Muscle of arm (tissue), 14 donors: ENCODE measurements around the gene OR8D1. TPM values are rescaled to one million over a fixed set of nuclear protein-coding genes. Genes with fewer than 3 reads are reported as not detected.

Experiments
- DNase-seq: peaks from one replicate; pipeline ENCODE4 v3.0.0-alpha.2; 2013
- long read RNA-seq, 11 donors: transcript quantifications; one replicate each; lab custom pipeline, GENCODE V29; 2026
- polyA plus RNA-seq, 12 donors: library from polyadenylated mRNA; unstranded; fragments of 120-200 nt; gene quantifications; one replicate each; pipeline ENCODE4 v1.2.1, GENCODE V29; 2013; ENCODE audit not compliant: insufficient read length in 12 of 12

OR8D1 gene
- polyA plus RNA-seq, result under 1 TPM in 7 of 12 donors, not detected in 5; 0.01 to 0.08 (median 0.07) TPM
- long read RNA-seq, donor 1, result 0 reads
- long read RNA-seq, donor 2, result 0 reads
- long read RNA-seq, donor 3, result 0 reads
- long read RNA-seq, donor 4, result 0 reads
- long read RNA-seq, donor 5, result 0 reads
- long read RNA-seq, donor 6, result 0 reads
- long read RNA-seq, donor 7, result 0 reads
- long read RNA-seq, donor 8, result 0 reads
- long read RNA-seq, donor 9, result 0 reads
- long read RNA-seq, donor 10, result 0 reads
- long read RNA-seq, donor 11, result 0 reads

GRCh38 chr11:124313849-124314248 lies at the start of gene OR8D1:
Gene OR8D1 (minus strand): TSS chr11:124313949. CDS start chr11:124310766, 3,183 bp downstream.
- DNase-seq, result no peak

- peak; percentile 3 for DNase-seq
Measured at GRCh38 chr11:124359566-124359965, 45.8 kb upstream of the OR8D1 start.

DNA sequence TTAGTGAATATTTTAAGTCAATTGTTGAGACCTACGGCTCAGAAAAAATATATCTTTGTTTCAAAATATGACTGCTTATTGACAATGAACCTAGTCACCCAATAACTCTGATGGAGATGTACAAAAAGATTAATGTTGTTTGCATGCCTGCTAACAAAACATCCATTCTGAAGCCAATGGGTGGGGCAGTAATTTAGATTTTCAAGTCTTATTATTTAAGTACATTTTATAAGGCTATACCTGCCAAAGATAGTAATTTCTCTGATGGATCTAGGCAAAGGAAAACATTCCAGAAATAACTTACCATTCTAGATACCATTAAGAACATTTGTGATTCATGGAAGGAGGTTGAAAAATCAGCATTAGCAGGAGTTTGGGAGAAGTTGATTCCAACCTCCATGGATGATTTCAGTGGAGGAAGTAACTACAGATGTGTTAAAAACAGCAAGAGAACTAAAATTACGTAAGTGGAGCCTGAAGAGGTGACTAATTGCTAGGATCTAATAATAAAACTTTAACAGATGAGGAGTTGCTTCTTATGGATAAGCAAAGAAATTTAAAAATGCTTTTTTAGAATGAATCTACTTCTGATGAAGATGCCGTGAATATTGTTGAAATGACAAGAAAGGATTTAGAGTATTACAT lies 32.7 kb upstream of the OR8D1 start:
- DNase-seq, result no peak

DNA sequence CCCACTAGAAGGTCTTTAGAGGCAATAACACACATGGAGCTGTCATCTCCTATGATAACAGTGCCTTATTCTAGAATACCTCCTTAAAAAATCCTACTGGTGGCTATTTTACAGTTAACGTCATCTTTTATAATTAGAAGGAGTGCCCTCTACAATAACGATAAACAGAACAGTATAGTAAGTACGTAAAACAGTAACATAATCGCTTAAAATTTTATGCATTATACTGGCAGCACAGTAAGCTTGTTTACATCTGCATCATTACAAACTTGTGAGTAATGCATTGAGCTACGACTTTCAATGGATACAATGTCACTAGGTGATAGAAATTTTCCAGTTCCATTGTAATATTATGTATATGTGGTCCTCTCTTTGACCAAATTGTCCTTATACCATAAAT lies 30.6 kb upstream of the OR8D1 start:
- DNase-seq, result no peak

DNA sequence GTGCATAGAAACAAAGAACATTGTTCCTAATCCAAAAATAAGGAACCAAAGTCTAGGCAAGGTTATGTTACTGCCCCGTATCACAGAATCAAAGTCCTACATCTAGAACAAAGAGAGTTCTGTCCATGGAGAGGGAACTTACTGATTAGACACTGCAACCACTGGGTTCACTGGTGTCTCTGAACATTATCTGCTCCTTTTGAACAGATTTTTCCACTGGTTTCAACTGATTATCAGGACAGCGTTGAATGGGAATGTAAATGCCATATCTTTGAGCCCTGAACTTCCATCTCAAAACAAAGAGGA lies 26.3 kb upstream of the OR8D1 start:
- DNase-seq, result no peak

DNA sequence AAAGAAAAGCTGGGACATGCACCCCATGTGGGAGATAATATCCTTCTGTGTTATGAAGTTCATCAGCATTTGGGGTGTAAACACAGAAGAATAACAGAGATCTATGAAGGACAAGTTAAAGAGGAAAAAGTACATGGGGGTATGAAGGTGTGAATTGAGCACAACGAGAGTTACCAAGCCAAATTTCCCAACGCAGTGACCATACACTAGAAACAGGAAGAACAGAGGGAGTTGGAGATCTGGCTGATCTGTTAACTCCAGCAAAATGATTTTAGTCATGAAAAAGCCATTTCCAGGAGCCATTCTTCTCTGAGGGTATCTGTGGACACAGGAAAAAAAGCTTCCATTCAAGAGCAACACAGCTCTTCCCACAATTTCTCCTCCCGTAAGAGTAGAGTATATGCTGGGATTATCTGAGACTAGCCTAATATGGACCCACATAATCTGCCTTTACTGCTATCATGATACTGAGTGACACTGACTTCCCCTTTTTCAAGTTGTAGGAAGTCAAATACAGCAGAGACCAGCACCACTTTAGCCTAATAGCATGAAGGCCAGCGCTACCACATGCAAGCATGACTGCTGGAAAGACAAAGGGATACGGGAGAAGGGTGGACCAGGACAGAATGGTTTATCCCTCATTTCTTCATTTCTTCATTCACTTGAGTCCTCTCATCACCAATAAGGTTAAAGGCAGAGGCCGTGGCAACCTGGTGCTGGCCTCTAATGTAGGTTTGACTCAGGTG lies 25.8 kb upstream of the OR8D1 start:
- no peak for DNase-seq

GRCh38 chr11:124331873-124332272 lies 18.1 kb upstream of the OR8D1 start:
- DNase-seq, result no peak

DNA sequence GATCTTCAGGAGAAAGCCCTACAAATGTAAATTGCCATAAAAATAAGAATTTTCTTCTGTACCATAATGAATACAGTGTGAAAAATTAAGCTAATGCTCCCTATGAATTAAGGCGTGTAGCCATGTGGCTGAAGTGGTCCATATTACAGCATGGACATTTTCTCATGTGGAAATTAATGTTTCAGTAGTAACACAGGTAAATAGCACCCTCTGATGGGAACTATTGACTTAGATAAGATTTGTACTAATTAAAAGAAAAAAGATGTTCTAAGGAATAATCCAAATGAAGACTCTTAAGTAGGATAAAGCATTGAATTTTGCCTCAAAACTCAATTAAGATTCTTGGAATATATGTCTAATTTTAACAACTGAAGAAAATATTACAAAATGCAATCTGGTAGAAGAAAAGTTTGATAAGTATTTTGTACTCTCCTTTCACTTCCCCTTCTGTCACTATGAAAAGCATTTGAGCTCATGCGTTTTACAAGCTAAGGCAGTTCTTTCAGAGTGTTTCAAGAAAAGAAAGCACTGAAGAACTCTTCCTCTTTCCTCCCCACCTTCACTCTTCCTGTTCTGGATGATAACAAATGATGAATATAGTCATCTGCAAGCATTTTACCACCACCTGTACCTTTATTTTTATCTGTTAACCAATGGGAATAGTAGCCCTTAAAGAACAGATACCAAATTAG lies 16.2 kb upstream of the OR8D1 start:
- DNase-seq, result no peak

GRCh38 chr11:124327775-124328174 lies 14.0 kb upstream of the OR8D1 start:
- no peak for DNase-seq

DNA sequence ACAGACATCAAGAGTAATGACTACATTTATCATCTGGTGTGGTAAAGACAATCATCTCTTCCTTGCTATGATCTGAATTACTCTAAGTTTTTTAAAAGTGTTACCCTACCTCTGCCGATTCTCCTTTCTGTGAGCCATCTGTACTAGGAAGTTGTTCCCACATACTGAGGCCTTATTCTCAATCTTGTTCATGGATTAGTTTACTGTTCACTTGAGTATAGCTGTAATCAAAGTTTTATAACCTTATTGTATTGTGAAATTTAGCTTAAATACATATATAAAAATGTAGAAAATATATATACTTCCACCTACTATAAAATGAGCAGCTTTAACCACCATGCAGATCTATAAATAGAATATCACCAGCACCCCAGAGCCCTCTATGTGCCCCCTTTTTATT lies 8.6 kb upstream of the OR8D1 start:
- no peak for DNase-seq

DNA sequence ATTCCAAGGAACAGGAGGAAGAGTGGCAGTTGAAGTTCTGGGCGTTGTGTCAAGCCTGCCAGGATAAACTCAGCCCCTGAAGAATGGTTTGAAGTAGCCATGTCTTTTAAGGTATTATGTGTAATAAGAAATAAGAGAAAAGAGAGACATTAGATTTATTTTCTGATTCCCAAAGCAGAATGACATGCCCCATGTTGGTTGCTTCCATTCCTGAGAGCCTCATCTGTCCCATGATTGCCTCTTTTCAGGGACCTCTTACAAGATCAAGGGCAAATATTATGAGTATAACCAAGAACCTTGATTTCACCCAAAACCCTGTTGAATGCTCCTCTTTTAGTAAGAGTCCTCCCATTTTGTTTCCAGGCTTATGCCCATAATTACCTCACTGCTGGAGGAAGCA lies 6.3 kb upstream of the OR8D1 start, which contains the start of gene OR8D2:
Gene OR8D2, minus strand, starts transcription at position 101 of the 400 bp plus-strand sequence. Its CDS starts 0 bp downstream, at position 101.
- DNase-seq, result no peak

DNA sequence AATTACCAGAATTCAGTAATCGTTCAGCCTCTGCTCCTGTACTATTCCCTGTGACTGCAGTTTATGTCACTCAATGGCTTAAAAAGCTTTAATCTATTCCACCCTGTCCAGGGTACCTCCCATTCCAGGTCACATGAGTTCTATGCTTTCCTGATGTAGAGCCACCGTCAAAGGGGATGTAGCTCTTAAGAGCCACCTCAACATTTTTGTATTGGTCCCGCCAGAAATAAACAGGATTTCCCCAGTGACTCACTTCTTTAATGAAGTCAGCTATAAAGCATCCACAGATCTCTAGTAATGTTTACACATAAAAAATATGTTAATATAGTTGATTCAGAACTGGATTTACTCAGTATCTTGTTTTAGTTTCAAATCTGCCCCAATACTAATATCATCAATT lies 1.3 kb upstream of the OR8D1 start:
- no peak for DNase-seq

DNA sequence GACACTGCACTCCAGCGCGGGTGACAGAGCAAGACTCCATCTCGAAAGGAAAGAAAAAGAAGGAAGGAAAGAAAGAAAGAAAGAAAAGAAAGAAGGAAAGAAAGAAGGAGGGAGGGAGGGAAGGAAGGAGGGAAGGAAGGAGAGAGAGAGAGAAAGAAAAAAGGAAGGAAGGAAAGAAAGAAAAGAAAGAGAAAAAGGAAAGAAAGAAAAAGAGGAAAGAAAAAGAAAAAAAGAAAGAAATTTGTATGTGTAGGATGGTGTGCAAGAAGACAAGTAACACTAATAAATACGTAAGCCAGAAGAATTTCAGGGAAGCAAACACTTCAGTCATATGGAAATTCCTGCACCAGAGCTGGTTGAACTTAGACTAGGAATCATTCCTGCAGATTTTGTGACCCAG lies 618 bp downstream of the OR8D1 start:
- no peak for DNase-seq

GRCh38 chr11:124311670-124312069 lies 2.1 kb downstream of the OR8D1 start:
- no peak for DNase-seq

- DNase-seq, result no peak
Measured at GRCh38 chr11:124311269-124311668, 2.5 kb downstream of the OR8D1 start.

- DNase-seq, result no peak
Measured at GRCh38 chr11:124310721-124311120, 3.0 kb downstream of the OR8D1 start.

GRCh38 chr11:124307093-124307492 lies 6.7 kb downstream of the OR8D1 start:
- DNase-seq, result no peak

DNA sequence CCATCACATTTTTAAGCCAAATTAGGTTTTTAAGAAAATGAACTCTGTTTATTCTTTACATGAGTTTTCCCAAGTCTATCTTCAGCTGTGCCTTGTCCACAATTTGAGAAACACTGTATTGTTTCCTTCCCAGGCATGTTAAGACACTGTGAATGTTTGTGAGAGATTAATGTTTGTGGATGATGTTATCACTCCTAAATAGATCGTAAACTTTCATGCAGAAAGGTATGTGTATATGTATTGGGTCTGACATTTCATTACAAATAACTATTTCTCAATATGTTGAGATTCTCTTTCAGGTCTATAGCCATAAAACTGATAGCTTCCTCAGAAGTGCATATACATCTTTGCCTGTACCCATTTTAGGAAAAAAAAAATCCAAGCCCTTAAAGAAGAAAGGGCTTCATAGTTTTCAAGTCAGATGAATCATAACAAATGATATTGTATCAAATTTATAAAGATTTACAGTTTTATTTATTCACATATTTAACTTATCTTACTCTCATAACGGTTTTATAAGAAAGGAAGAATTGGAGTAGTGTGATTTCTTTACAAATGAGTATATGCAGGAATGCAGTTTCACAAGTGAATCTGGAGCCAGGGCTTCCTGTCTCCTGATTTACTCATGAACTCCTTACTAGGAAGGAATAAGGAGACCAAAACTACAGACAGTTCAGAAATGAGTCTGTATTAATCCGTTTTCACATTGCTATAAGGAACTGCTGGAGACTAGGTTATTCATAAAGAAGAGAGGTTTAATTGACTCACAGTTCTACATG lies 11.2 kb downstream of the OR8D1 start:
- no peak for DNase-seq

DNA sequence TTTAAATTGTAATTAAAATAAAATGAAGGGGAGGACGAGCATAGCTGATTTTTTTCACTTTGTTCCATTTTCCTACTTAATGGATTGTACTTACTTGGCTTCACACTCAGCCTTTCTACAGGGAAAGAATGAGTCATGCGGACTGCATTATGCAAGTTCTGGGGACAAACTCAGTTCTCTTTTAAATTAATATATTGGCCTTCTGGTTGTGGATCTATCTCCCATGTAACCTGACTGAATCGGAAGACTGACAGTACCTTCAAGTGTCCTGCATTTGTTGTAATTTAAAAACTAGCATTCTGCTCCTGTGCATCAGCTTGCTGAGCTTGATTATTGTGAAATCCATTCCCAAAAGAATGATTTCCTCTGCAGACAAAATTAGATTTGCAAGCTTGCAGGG lies 12.2 kb downstream of the OR8D1 start:
- DNase-seq, result peak; percentile 0

DNA sequence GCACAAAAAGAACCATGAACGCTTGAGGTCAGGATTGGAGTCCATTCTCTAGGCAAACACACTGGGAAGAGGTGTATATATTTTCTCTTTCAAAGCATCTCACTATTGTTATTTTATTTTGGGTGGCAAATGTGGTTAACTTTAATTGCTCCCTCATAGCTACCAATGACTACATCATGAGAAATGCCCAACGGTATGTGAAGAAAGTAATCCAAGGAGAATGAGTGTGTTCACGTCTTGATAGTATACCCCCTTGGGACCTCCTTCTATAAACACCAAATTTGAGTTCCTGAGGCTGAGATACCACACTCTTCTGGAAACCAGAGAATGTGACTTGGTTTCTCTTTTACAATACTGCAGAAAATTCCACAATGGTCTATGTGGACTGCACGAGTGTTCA lies 15.8 kb downstream of the OR8D1 start:
- no peak for DNase-seq

DNA sequence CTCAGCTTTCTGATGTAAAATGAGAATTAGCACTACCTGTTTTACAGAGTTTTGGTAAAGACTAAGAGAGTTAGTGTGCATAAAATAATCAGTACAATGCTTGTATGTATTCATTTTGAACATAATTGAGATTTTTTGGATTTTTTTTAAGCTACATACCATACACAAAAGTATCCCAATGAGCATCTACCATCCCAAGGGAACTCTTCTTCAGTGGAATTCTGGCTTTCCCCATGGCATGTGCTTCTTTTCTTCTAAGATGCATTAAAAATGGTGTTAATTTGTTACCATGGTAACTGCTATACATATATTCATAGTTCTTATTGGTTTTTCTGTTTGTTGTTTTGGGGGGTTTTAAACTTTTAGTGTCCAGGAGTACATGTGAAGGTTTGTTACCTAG lies 17.7 kb downstream of the OR8D1 start:
- DNase-seq, result no peak

- peak; percentile 0 for DNase-seq
Measured at GRCh38 chr11:124294687-124295086, 19.1 kb downstream of the OR8D1 start.
